PC-3 (cell line): Measurements from ENCODE around the gene FSIP1. TPM values are rescaled to one million over a fixed set of nuclear protein-coding genes. Genes with fewer than 3 reads are reported as not detected.

Experiments used
- ATAC-seq: fragments of 200-7000 bp; cut with Tn5 transposase; 2 replicates; pipeline ENCODE4 v1.9.1; 2020; ENCODE audit warnings: mild to moderate bottlenecking, moderate library complexity
- BruUV-seq: library from RNA; stranded (reverse); fragments of 400-500 nt; replicated peaks from 2 replicates; lab custom pipeline; 2021; lab: Mats Ljungman, UMichigan
- CTCF ChIA-PET: fragments of 300-600 bp; sonication (Branson Sonifier 250); formaldehyde crosslinking; loops from one replicate; lab custom pipeline; 2022; ENCODE audit warnings: antibody characterized with exemption; lab: Charles Lee
- POLR2A ChIA-PET: fragments of 300-600 bp; sonication (Branson Sonifier 250); formaldehyde crosslinking; loops from one replicate; lab custom pipeline; 2022; ENCODE audit warnings: antibody characterized with exemption; ENCODE audit not compliant: unreplicated experiment; lab: Charles Lee
- DNase-seq: peaks from one replicate; pipeline ENCODE4 v3.0.0-alpha.2; 2015
- H2AFZ ChIP-seq: fragments of 300-600 bp; sonication (generic); 2 replicates; pipeline ENCODE4 v1.6.0; 2016; ENCODE audit warnings: antibody characterized with exemption, low read length
- H3F3A ChIP-seq: fragments of 300-600 bp; sonication (generic); one replicate; pipeline ENCODE4 v1.6.0; 2017; ENCODE audit warnings: antibody characterized with exemption, low read length, control low read depth, mild to moderate bottlenecking; ENCODE audit not compliant: unreplicated experiment
- H3K27ac ChIP-seq: fragments of 300-600 bp; sonication (generic); 2 replicates; pipeline ENCODE4 v1.5.1; 2016; ENCODE audit warnings: mild to moderate bottlenecking, low read length
- H3K27me3 ChIP-seq: fragments of 300-600 bp; sonication (generic); 2 replicates; pipeline ENCODE4 v1.6.1; 2016; ENCODE audit warnings: low read length, mixed read lengths
- H3K36me3 ChIP-seq: fragments of 300-600 bp; sonication (generic); 2 replicates; pipeline ENCODE4 v1.6.1; 2016; ENCODE audit warnings: low read depth, mixed run types, low read length, mixed read lengths
- H3K4me1 ChIP-seq: fragments of 300-600 bp; sonication (generic); 2 replicates; pipeline ENCODE4 v1.5.1; 2016; ENCODE audit warnings: low read length; ENCODE audit not compliant: insufficient read depth
- H3K4me2 ChIP-seq: fragments of 300-600 bp; sonication (generic); 2 replicates; pipeline ENCODE4 v1.6.0; 2016; ENCODE audit warnings: low read length
- H3K4me3 ChIP-seq: fragments of 300-600 bp; sonication (generic); 2 replicates; pipeline ENCODE4 v1.5.1; 2016; ENCODE audit warnings: mild to moderate bottlenecking, low read length, mixed read lengths
- H3K79me2 ChIP-seq: fragments of 300-600 bp; sonication (generic); 2 replicates; pipeline ENCODE4 v1.6.1; 2017; ENCODE audit warnings: low read length, mixed read lengths
- H3K9ac ChIP-seq: fragments of 300-600 bp; sonication (generic); 2 replicates; pipeline ENCODE4 v1.6.0; 2016; ENCODE audit warnings: mild to moderate bottlenecking, low read length
- H3K9me2 ChIP-seq: fragments of 300-600 bp; sonication (generic); replicated peaks from 2 replicates; pipeline ENCODE4 v1.6.1; 2016; ENCODE audit warnings: mixed run types, low read length, mixed read lengths
- H3K9me3 ChIP-seq: fragments of 300-600 bp; sonication (generic); 2 replicates; pipeline ENCODE4 v1.6.1; 2016; ENCODE audit warnings: low read length, mixed read lengths
- H4K20me1 ChIP-seq: fragments of 300-600 bp; sonication (generic); 2 replicates; pipeline ENCODE4 v1.6.1; 2016; ENCODE audit warnings: low read length, mixed read lengths
- EZH2 ChIP-seq: fragments of 300-600 bp; sonication (generic); IDR thresholded peaks from one replicate; pipeline ENCODE4 v1.6.1; 2017; ENCODE audit warnings: antibody characterized with exemption, mild to moderate bottlenecking, low read length; ENCODE audit not compliant: unreplicated experiment
- EZH2phosphoT487 ChIP-seq: fragments of 300-600 bp; sonication (generic); IDR thresholded peaks from 2 replicates; pipeline ENCODE4 v1.6.1; 2018; ENCODE audit warnings: mild to moderate bottlenecking, antibody characterized with exemption, low read length, borderline replicate concordance
- intact Hi-C: fragments of 100-400 bp; cut with micrococcal nuclease; formaldehyde crosslinking; loops from 2 replicates; pipeline ENCODE4 v1.9.0; 2023
- total RNA-seq: library from RNA; depleted of rRNA; stranded (reverse); fragments of >200 nt; gene quantifications from 2 replicates; pipeline ENCODE4 v1.2.3, GENCODE V29; 2014; rRNA removed
- TF ChIP-seq, protein P1 (sequence below): fragments of 300-600 bp; sonication (generic); conservative IDR thresholded peaks from 2 replicates; pipeline ENCODE4 v1.5.1; 2017; ENCODE audit warnings: antibody characterized with exemption, low read depth, mild to moderate bottlenecking, low read length

The FSIP1 gene
- total RNA-seq, 1 experiment from 2014 or later = 0.07 TPM

DNA sequence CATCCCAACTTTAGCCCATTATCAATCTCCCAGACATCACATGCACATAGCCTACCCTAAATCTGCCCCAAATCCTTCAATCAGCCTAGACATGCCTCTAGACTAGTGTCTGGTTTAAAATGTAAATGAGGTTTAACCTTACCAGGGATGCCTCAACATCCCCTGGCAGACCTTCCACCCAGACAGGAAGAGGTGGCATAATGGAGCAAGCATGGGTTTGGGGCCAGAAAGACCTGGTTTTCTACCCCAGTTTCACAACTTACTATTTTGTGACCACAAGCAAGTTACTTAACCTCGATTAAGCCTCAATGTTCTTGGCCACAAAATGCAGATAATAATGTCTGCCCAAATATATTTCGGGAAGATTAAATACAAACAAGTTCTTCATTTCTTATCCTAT is 230.1 kb downstream of the FSIP1 start:
- Histone ChIP-seq H3K27me3 (no peaks in the 10 kb centered on the region), H3K27ac (no peak overlapping the region), H3K4me1 (no peaks in the 10 kb centered on the region), H3K9me2 (no peaks in the 10 kb centered on the region), H3K36me3 (no peaks in the 10 kb centered on the region), H4K20me1 (no peaks in the 10 kb centered on the region), H3K4me3 (no peak overlapping the region), H3F3A (no peaks in the 10 kb centered on the region), H2AFZ (no peak overlapping the region), H3K79me2 (no peaks in the 10 kb centered on the region), H3K9me3 (no peaks in the 10 kb centered on the region), H3K4me2 (no peak overlapping the region), H3K9ac (no peak overlapping the region)
- ChIA-PET CTCF (no interaction called here), POLR2A (no interaction called here)
- BruUV-seq = no TSS peak
- no peak for DNase-seq
- intact Hi-C loops = no loop called here
- TF ChIP-seq EZH2phosphoT487 = no peak
- no peak for TF ChIP-seq EZH2
- TF ChIP-seq, protein P1, sequence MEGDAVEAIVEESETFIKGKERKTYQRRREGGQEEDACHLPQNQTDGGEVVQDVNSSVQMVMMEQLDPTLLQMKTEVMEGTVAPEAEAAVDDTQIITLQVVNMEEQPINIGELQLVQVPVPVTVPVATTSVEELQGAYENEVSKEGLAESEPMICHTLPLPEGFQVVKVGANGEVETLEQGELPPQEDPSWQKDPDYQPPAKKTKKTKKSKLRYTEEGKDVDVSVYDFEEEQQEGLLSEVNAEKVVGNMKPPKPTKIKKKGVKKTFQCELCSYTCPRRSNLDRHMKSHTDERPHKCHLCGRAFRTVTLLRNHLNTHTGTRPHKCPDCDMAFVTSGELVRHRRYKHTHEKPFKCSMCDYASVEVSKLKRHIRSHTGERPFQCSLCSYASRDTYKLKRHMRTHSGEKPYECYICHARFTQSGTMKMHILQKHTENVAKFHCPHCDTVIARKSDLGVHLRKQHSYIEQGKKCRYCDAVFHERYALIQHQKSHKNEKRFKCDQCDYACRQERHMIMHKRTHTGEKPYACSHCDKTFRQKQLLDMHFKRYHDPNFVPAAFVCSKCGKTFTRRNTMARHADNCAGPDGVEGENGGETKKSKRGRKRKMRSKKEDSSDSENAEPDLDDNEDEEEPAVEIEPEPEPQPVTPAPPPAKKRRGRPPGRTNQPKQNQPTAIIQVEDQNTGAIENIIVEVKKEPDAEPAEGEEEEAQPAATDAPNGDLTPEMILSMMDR = no peak
- no peak for ATAC-seq

DNA sequence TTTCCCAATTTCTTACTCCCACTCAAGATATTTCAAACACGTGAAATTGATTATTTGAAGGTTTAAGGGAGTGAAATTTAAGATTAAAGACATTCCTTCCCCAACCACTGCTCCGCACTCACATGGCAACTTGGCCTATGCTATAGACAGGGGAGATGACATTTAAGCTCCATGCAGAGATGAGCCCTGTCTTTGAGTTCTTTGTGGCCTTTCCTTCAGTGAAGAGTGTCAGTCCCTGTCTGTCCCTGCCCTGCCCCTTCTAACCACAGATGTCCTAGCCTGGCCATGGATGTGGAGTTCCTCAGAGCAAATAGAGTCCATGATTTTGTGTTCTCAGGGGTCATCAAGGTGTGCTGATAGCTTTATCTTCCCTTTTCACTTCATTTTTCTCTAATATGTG is 231.2 kb downstream of the FSIP1 start:
- H3K27me3 ChIP-seq = no peaks in the 10 kb centered on the region
- no peak overlapping the region for H3K27ac ChIP-seq
- H3K9ac ChIP-seq = no peak overlapping the region
- intact Hi-C loops = no loop called here
- ATAC-seq (no peak), DNase-seq (no peak)
- H3K9me3 ChIP-seq = no peaks in the 10 kb centered on the region
- POLR2A ChIA-PET = interaction anchor here (0.7 kb wide), 1 partner anchor 115 kb away, joined by 6 read pairs; no protein-coding TSS in a partner anchor
- no peak overlapping the region for H2AFZ ChIP-seq
- no TSS peak for BruUV-seq
- TF ChIP-seq EZH2phosphoT487 = no peak
- TF ChIP-seq EZH2 = no peak
- TF ChIP-seq, protein P1 = no peak
- H3K9me2 ChIP-seq = no peaks in the 10 kb centered on the region
- no peaks in the 10 kb centered on the region for H3K79me2 ChIP-seq
- no peaks in the 10 kb centered on the region for H4K20me1 ChIP-seq
- H3K4me3 ChIP-seq = no peak overlapping the region
- H3F3A ChIP-seq = no peaks in the 10 kb centered on the region
- no peak overlapping the region for H3K4me2 ChIP-seq
- CTCF ChIA-PET = no interaction called here
- no peaks in the 10 kb centered on the region for H3K36me3 ChIP-seq
- H3K4me1 ChIP-seq = no peaks in the 10 kb centered on the region

Other genes starting within 250 kb of the FSIP1 start
- 305 and 374 TPM in 2 replicates for gene THBS1, start 201.8 kb downstream of the FSIP1 start, total RNA-seq
- 27.8 and 29.0 TPM in 2 replicates for gene GPR176, start 137.4 kb upstream of the FSIP1 start, total RNA-seq
- gene EIF2AK4, start 151.3 kb upstream of the FSIP1 start, total RNA-seq = 76.4 and 76.6 TPM in 2 replicates